Natural killer cell (primary cell): ENCODE results near the gene SERBP1. TPM values are rescaled to one million over a fixed set of nuclear protein-coding genes. Genes with fewer than 3 reads are reported as not detected.

Source experiments
- ATAC-seq, 3 donors: fragments of 150-1000 bp in 2 of 3; fragments of 200-7000 bp in 1 of 3; cut with Tn5 transposase; 1 replicate in 1 of 3; 2 replicates in 2 of 3; pipeline ENCODE4 v1.10.0; 2021; ENCODE audit warnings: mild to moderate bottlenecking in 2 of 3, moderate library complexity in 2 of 3
- DNase-seq, 2 donors: peaks; one replicate each; pipeline versions ENCODE4 v3.0.0 to v3.0.0-alpha.2; 2013 to 2021; ENCODE audit warnings: mixed read lengths in 1 of 2
- H3K27ac ChIP-seq: one replicate; pipeline ENCODE4 v1.5.1; 2013; ENCODE audit warnings: mild to moderate bottlenecking, low read length
- H3K27me3 ChIP-seq: one replicate; pipeline ENCODE4 v1.6.1; 2013; ENCODE audit warnings: low read length; ENCODE audit not compliant: control insufficient read depth, insufficient read depth
- H3K36me3 ChIP-seq: one replicate; pipeline ENCODE4 v1.6.1; 2013; ENCODE audit warnings: low read length; ENCODE audit not compliant: control insufficient read depth, insufficient read depth
- H3K4me1 ChIP-seq: one replicate; pipeline ENCODE4 v1.6.1; 2013; ENCODE audit warnings: low read length; ENCODE audit not compliant: control insufficient read depth, insufficient read depth
- H3K4me3 ChIP-seq: one replicate; pipeline ENCODE4 v1.5.1; 2013; ENCODE audit warnings: low read length
- H3K9me3 ChIP-seq: one replicate; pipeline ENCODE4 v1.6.1; 2013; ENCODE audit warnings: low read length; ENCODE audit not compliant: control insufficient read depth, insufficient read depth
- H3K27ac Mint-ChIP-seq, 2 donors: one replicate each; pipeline ENCODE4 v1.8.0; 2022; ENCODE audit warnings: mild to moderate bottlenecking in 2 of 2, mixed read lengths in 2 of 2, moderate library complexity in 1 of 2
- H3K27me3 Mint-ChIP-seq, 2 donors: one replicate each; pipeline ENCODE4 v1.8.0; 2022; ENCODE audit warnings: low read depth in 2 of 2, mixed read lengths in 2 of 2
- H3K36me3 Mint-ChIP-seq: one replicate; pipeline ENCODE4 v1.8.0; 2022; ENCODE audit warnings: mixed read lengths
- H3K4me1 Mint-ChIP-seq, 2 donors: one replicate each; pipeline ENCODE4 v1.8.0; 2022; ENCODE audit warnings: mixed read lengths in 2 of 2
- H3K4me3 Mint-ChIP-seq: one replicate; pipeline ENCODE4 v1.8.0; 2022; ENCODE audit warnings: mild to moderate bottlenecking, moderate library complexity, mixed read lengths
- H3K9me3 Mint-ChIP-seq, 2 donors: one replicate each; pipeline ENCODE4 v1.8.0; 2022; ENCODE audit warnings: mixed read lengths in 2 of 2
- CTCF ChIP-seq: fragments of 200-600 bp; IDR thresholded peaks from one replicate; pipeline ENCODE4 v1.8.0; 2022; ENCODE audit warnings: antibody characterized with exemption
- WGBS: methylation state at CpG from one replicate; pipeline ENCODE4 v1.1.7; 2013; ENCODE audit warnings: missing lambda C conversion rate; ENCODE audit not compliant: insufficient coverage; 5-methylcytosine and 5-hydroxymethylcytosine counted together
- intact Hi-C: fragments of 100-400 bp; cut with micrococcal nuclease; formaldehyde crosslinking; loops from one replicate; pipeline ENCODE4 v1.14.2; 2022
- total RNA-seq, 4 donors: library from RNA; stranded (reverse); fragments of 120-200 nt in 1 of 4; gene quantifications; one replicate each; pipeline versions ENCODE4 v1.2.3 to v1.2.4, GENCODE V29; 2013 to 2022

SERBP1 gene
- total RNA-seq, 3 donors from 2014 or later (not counting 1 experiment from before 2014, with no cell fraction given) = 137 to 183 (median 149) TPM

GRCh38 chr1:67393240-67393639 lies 37.0 kb downstream of the SERBP1 start:
- peak overlapping the region; percentile 6 for H3K4me3 Mint-ChIP-seq
- peaks cover 25% of the 10 kb centered on the region for H3K36me3 Mint-ChIP-seq
- H3K27ac ChIP-seq = peak overlapping the region; percentile 9
- 86% methylated on average over 12 of the region's 12 CpGs for WGBS
- no peak for TF ChIP-seq CTCF
- H3K4me3 ChIP-seq = no peak overlapping the region
- H3K4me1 ChIP-seq = peaks cover 3% of the 10 kb centered on the region
- no peaks in the 10 kb centered on the region for H3K27me3 Mint-ChIP-seq
- no peaks in the 10 kb centered on the region for H3K27me3 ChIP-seq
- no peaks in the 10 kb centered on the region for H3K9me3 ChIP-seq
- ATAC-seq (peak in 2 of 3 donors; percentile 68 to 71), DNase-seq (peak in 1 of 2 donors; percentile 17)
- intact Hi-C loops = no loop called here
- H3K27ac Mint-ChIP-seq = peak overlapping the region; percentile 8 to 80
- no peaks in the 10 kb centered on the region for H3K9me3 Mint-ChIP-seq
- H3K4me1 Mint-ChIP-seq = peaks cover 13% of the 10 kb centered on the region in 2 donors
- H3K36me3 ChIP-seq = peaks cover 46% of the 10 kb centered on the region

- Mint-ChIP-seq H3K4me3 (no peak overlapping the region), H3K36me3 (peaks cover 16% of the 10 kb centered on the region), H3K4me1 (peaks cover 13% of the 10 kb centered on the region in 2 donors), H3K27ac (peak overlapping the region; percentile 3 to 9), H3K9me3 (no peaks in the 10 kb centered on the region), H3K27me3 (no peaks in the 10 kb centered on the region)
- Histone ChIP-seq H3K27ac (no peak overlapping the region), H3K4me1 (peaks cover 3% of the 10 kb centered on the region), H3K9me3 (no peaks in the 10 kb centered on the region), H3K4me3 (no peak overlapping the region), H3K36me3 (peaks cover 39% of the 10 kb centered on the region), H3K27me3 (no peaks in the 10 kb centered on the region)
- intact Hi-C loops = no loop called here
- no peak for TF ChIP-seq CTCF
- ATAC-seq = no peak
- DNase-seq = no peak
- 99% methylated on average over 3 of the region's 3 CpGs for WGBS
Observed at GRCh38 chr1:67390041-67390887, 39.9 kb downstream of the SERBP1 start.

GRCh38 chr1:67383999-67384638 lies 46.1 kb downstream of the SERBP1 start:
- Histone ChIP-seq H3K4me3 (no peak overlapping the region), H3K4me1 (no peaks in the 10 kb centered on the region), H3K9me3 (peaks cover 13% of the 10 kb centered on the region), H3K27me3 (no peaks in the 10 kb centered on the region), H3K27ac (no peak overlapping the region), H3K36me3 (peaks cover 46% of the 10 kb centered on the region)
- Mint-ChIP-seq H3K27ac (peak overlapping the region in 1 of 2 donors; percentile 2), H3K4me3 (no peak overlapping the region), H3K36me3 (peaks cover 20% of the 10 kb centered on the region), H3K27me3 (no peaks in the 10 kb centered on the region), H3K4me1 (no peaks in the 10 kb centered on the region), H3K9me3 (peaks cover 3 to 10% of the 10 kb centered on the region in 2 donors)
- intact Hi-C loops = no loop called here
- no peak for DNase-seq
- ATAC-seq = no peak
- 100% methylated on average over 2 of the region's 2 CpGs for WGBS
- TF ChIP-seq CTCF = no peak
